ENCODE data around the gene TAS1R2.

TAS1R2 gene

GRCh38 chr1:18811733-18812452 is 47.6 kb downstream of the TAS1R2 start:
- peaks cover 59% of the 10 kb centered on the region for H3K27me3 Mint-ChIP-seq
- no peak overlapping the region for H3K4me3 Mint-ChIP-seq
- no peaks in the 10 kb centered on the region for H3K9me3 Mint-ChIP-seq
- ATAC-seq (replicated peaks; ENCODE audit: extremely low read depth, poor library complexity, severe bottlenecking) (no peak), DNase-seq (ENCODE audit: low spot score in 2 of 2) (no peak)
- H3K4me1 Mint-ChIP-seq, result peaks cover 3% of the 10 kb centered on the region
- no peak overlapping the region for H3K27ac Mint-ChIP-seq (ENCODE audit: low read depth)
- no peaks in the 10 kb centered on the region for H3K36me3 Mint-ChIP-seq (ENCODE audit: insufficient read depth)

DNA sequence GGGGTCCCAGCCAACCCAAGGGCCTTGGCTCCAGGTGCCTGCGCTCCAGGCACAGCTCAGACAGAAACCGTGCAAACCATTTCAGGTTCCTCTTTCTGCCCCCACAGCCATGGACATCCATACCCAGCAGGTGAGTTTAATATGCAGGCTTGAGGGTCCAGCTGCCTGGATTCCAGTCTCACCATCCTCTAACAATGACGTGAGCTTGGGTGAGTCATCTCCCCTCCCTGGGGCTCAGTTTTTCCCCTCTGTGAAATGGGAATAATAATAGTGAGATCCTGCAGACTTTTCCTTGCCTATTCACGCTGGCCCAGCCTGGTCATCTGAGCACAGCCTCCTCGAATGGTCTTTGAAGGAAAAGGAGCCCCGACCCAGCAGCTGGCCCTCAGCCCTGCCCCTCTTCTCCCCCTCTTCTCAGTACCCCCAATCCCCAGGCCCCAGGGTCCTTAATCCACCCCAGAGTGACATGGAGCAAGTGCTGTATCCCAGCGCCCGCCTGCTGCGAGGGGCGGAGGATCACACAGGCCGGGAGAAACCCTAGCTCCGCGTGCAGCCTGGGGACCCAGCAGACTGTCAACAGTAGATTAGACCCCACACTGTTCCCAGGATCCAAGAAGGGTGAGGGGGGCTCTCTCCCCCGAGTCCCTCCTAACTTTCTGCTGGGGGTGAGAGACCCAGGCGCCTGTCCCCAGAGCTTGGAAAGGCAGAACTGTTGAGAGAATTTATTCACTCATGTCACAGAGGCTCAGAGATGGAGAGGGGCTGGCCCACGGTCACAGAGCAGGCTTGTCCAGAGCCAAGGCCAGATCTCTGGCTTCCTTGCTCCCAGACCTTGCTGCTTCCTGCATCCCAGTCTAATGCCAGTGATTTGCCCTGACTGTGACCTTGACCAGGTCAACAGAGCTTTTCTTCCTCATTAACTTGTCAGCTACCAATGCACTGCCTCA is 49.2 kb downstream of the TAS1R2 start:
- Mint-ChIP-seq H3K27ac (ENCODE audit: low read depth) (no peak overlapping the region), H3K36me3 (ENCODE audit: insufficient read depth) (no peaks in the 10 kb centered on the region), H3K4me3 (no peak overlapping the region), H3K9me3 (no peaks in the 10 kb centered on the region), H3K4me1 (no peaks in the 10 kb centered on the region), H3K27me3 (peaks cover 49% of the 10 kb centered on the region)
- no peak for ATAC-seq (replicated peaks; ENCODE audit: extremely low read depth, poor library complexity, severe bottlenecking)
- no peak for DNase-seq (ENCODE audit: low spot score in 2 of 2)

DNA sequence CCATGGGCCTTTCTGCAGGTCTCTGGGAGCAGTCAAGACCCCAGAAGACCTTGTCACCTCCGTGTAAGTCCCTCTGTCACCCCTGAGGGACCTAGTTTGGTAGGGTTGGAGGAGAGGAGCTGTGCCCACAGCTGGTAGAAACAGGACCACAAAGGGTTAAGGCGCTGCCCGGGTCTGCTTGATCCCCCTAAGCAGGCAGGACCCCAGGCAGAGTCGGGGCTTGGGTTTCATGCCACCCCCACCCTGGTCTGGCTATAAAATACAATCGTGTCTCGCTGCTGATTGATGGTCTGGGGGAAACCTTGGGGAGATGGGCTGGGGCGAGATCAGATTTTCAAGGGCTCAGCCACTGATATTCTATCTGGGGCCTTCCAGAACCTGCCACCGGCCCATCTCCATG is 50.9 kb downstream of the TAS1R2 start:
- Mint-ChIP-seq H3K4me3 (no peak overlapping the region), H3K9me3 (no peaks in the 10 kb centered on the region), H3K36me3 (ENCODE audit: insufficient read depth) (no peaks in the 10 kb centered on the region), H3K27ac (ENCODE audit: low read depth) (no peak overlapping the region), H3K4me1 (no peaks in the 10 kb centered on the region), H3K27me3 (peaks cover 57% of the 10 kb centered on the region)
- ATAC-seq (replicated peaks; ENCODE audit: extremely low read depth, poor library complexity, severe bottlenecking) (no peak), DNase-seq (ENCODE audit: low spot score in 2 of 2) (no peak)

DNA sequence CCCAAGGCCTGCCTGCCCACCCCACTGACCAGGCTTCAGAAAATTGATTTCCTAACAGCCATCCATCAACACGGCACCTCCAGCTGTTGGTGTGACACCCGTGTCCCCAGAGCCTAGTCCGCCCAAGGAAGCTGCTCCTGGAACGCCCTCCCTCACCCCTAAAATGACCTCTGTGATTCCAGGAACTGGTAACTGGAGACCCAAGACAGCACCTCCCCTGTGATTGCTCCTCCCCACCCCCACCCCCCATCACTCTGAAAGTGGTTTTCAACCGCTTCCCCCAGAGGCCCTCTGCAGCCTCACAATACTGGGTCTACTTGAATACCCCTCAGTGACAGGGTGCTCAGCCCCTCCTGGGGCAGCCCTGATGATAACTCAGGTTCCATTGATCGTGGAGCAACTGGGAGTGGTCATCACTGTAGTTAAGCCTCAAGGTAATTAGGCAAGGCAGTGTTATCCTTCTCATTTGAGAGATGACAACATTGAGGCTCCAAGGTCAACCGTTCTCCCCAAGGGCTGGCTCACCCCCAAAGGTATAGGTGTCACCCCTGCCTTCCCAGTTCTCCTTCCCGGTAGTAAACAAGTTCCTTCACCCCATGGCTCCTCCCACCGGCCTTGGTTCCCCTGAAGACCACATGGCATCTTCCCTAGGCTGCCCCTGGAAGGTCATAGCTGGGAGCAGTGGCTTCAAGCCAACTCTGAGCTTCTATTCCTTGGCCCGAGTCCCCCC is 52.0 kb downstream of the TAS1R2 start:
- Mint-ChIP-seq H3K27ac (ENCODE audit: low read depth) (no peak overlapping the region), H3K9me3 (no peaks in the 10 kb centered on the region), H3K27me3 (peaks cover 52% of the 10 kb centered on the region), H3K4me3 (no peak overlapping the region), H3K36me3 (ENCODE audit: insufficient read depth) (no peaks in the 10 kb centered on the region), H3K4me1 (no peaks in the 10 kb centered on the region)
- DNase-seq (ENCODE audit: low spot score in 2 of 2) (no peak), ATAC-seq (replicated peaks; ENCODE audit: extremely low read depth, poor library complexity, severe bottlenecking) (no peak)

DNA sequence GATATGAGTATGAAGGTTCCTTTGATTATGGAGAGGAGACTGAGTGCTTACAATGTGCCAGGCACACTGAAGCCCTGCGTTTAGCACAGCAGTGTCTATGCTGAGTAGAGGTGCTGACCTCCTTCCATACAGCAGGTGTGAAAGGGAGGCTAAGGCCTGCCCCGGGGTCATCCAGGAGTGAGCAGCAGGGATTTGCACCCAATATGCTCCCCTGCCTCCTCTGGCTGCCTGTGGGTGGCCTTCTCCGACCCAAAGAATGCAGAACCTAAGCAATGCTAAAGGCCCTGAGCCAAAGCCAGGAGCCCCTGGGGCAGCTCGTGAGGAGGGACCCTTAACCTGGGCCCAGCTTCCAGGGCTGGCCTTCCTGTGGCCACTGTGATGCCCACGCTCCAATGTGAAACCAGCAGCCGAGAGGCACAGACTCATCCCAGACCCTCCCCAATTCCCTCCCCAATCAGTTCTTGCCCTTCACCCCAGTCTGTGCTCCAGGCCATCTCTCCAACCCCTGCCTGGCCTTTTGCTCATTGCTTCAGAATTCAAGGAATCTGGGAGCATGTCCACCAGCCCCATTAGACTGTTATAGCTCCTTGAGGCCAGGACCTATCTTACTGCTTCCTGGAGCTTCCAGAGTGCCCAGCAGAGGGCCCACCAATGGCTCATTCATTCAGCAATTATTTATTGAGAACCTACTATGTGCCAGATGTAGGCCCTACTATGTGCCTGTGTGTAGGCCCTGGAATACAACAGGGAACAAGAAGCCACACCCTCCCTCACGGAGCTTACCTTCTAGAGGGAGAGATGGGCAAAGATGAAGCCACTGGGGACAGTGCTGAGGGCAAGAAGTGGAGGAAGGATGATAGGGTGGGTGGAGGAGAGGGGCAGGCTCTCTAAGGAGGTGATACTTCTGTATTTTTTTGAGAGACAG is 53.3 kb downstream of the TAS1R2 start:
- no peaks in the 10 kb centered on the region for H3K36me3 Mint-ChIP-seq (ENCODE audit: insufficient read depth)
- DNase-seq (ENCODE audit: low spot score in 2 of 2) (no peak), ATAC-seq (replicated peaks; ENCODE audit: extremely low read depth, poor library complexity, severe bottlenecking) (no peak)
- no peak overlapping the region for H3K4me3 Mint-ChIP-seq
- H3K27me3 Mint-ChIP-seq, result peaks cover 39% of the 10 kb centered on the region
- H3K9me3 Mint-ChIP-seq, result no peaks in the 10 kb centered on the region
- H3K4me1 Mint-ChIP-seq, result no peaks in the 10 kb centered on the region
- no peak overlapping the region for H3K27ac Mint-ChIP-seq (ENCODE audit: low read depth)

- H3K4me3 Mint-ChIP-seq, result no peak overlapping the region
Observed at GRCh38 chr1:18805150-18805879, 54.1 kb downstream of the TAS1R2 start.

GRCh38 chr1:18803851-18804250 is 55.6 kb downstream of the TAS1R2 start:
- H3K27me3 Mint-ChIP-seq, result peaks cover 20% of the 10 kb centered on the region
- peaks cover 2% of the 10 kb centered on the region for H3K36me3 Mint-ChIP-seq (ENCODE audit: insufficient read depth)
- no peak overlapping the region for H3K27ac Mint-ChIP-seq (ENCODE audit: low read depth)

More at GRCh38 chr1:18805150-18805879, 54.1 kb downstream of the TAS1R2 start:
- no peaks in the 10 kb centered on the region for H3K4me1 Mint-ChIP-seq
- H3K27me3 Mint-ChIP-seq, result peaks cover 31% of the 10 kb centered on the region
- H3K36me3 Mint-ChIP-seq (ENCODE audit: insufficient read depth), result peaks cover 2% of the 10 kb centered on the region
- DNase-seq (ENCODE audit: low spot score in 2 of 2) (no peak), ATAC-seq (replicated peaks; ENCODE audit: extremely low read depth, poor library complexity, severe bottlenecking) (no peak)
- H3K27ac Mint-ChIP-seq (ENCODE audit: low read depth), result no peak overlapping the region
- H3K9me3 Mint-ChIP-seq, result no peaks in the 10 kb centered on the region

DNA sequence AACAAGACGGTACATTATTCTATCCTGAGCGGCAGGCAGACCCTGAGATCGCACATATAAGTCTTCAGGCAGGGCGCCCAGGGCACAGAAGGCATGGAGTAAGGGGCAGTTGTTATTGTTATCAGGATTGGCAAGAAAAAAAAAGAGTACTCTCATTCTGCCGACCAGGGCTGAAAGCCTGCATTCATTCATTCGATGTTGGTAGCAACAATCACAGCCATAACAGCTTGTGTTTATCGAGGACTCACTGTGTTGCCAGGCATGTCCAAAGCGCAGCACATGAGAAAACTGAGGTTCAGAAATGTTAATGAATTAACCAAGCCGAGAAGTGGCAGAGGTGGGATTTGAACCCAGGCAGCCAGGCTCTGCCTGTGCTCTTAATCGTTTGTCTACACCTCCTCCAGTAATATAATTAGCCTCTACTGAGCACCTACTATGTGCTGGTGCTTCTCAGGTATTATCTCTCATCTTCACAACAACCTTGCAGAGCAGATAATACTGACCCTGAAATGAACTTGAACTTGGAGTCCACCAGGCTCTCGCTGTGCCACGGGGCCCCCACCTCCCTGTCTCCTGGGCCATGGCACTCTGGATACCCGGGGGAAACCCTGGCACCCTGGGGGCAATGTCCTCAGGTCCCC is 56.2 kb downstream of the TAS1R2 start:
- no peaks in the 10 kb centered on the region for H3K4me1 Mint-ChIP-seq
- H3K27me3 Mint-ChIP-seq, result peaks cover 16% of the 10 kb centered on the region
- no peaks in the 10 kb centered on the region for H3K9me3 Mint-ChIP-seq
- no peak overlapping the region for H3K4me3 Mint-ChIP-seq
- H3K27ac Mint-ChIP-seq (ENCODE audit: low read depth), result no peak overlapping the region
- H3K36me3 Mint-ChIP-seq (ENCODE audit: insufficient read depth), result peaks cover 2% of the 10 kb centered on the region
- DNase-seq (ENCODE audit: low spot score in 2 of 2), result no peak
- ATAC-seq (replicated peaks; ENCODE audit: extremely low read depth, poor library complexity, severe bottlenecking), result no peak

More at GRCh38 chr1:18803851-18804250, 55.6 kb downstream of the TAS1R2 start:
- no peak for ATAC-seq (replicated peaks; ENCODE audit: extremely low read depth, poor library complexity, severe bottlenecking)
- no peak overlapping the region for H3K4me3 Mint-ChIP-seq
- DNase-seq (ENCODE audit: low spot score in 2 of 2), result no peak
- no peaks in the 10 kb centered on the region for H3K9me3 Mint-ChIP-seq
- H3K4me1 Mint-ChIP-seq, result no peaks in the 10 kb centered on the region

GRCh38 chr1:18802231-18802630 is 57.2 kb downstream of the TAS1R2 start:
- Mint-ChIP-seq H3K36me3 (ENCODE audit: insufficient read depth) (peaks cover 2% of the 10 kb centered on the region), H3K27me3 (peaks cover 10% of the 10 kb centered on the region), H3K4me3 (no peak overlapping the region), H3K27ac (ENCODE audit: low read depth) (no peak overlapping the region), H3K9me3 (no peaks in the 10 kb centered on the region), H3K4me1 (no peaks in the 10 kb centered on the region)
- DNase-seq (ENCODE audit: low spot score in 2 of 2) (no peak), ATAC-seq (replicated peaks; ENCODE audit: extremely low read depth, poor library complexity, severe bottlenecking) (no peak)

DNA sequence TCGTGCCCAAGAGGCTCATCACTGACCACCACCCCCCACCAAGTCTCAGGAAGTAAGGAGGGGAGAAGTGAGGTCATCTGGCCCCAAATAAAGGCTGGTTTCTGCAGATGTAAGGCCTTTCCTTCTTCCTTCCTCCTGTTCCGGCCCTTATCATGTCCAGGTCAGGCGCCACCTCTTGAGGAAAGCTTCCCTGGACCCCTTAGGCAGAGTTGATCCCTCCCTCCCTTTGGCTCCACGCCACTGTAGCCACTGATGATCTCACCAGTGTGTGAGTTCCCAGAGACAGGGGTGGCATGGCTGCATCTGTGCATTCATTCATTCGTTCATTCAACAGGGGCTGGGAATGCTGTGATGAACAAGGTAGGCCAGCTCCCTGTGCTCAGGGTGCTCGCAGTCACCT is 59.2 kb downstream of the TAS1R2 start:
- DNase-seq (ENCODE audit: low spot score in 2 of 2) (no peak), ATAC-seq (replicated peaks; ENCODE audit: extremely low read depth, poor library complexity, severe bottlenecking) (no peak)
- H3K27me3 Mint-ChIP-seq, result peaks cover 30% of the 10 kb centered on the region
- H3K9me3 Mint-ChIP-seq, result no peaks in the 10 kb centered on the region
- peaks cover 2% of the 10 kb centered on the region for H3K36me3 Mint-ChIP-seq (ENCODE audit: insufficient read depth)
- H3K4me3 Mint-ChIP-seq, result no peak overlapping the region
- H3K4me1 Mint-ChIP-seq, result no peaks in the 10 kb centered on the region
- H3K27ac Mint-ChIP-seq (ENCODE audit: low read depth), result no peak overlapping the region

- no peak for ATAC-seq (replicated peaks; ENCODE audit: extremely low read depth, poor library complexity, severe bottlenecking)
- H3K27ac Mint-ChIP-seq (ENCODE audit: low read depth), result no peak overlapping the region
- no peaks in the 10 kb centered on the region for H3K4me1 Mint-ChIP-seq
- H3K36me3 Mint-ChIP-seq (ENCODE audit: insufficient read depth), result peaks cover 2% of the 10 kb centered on the region
- peaks cover 32% of the 10 kb centered on the region for H3K27me3 Mint-ChIP-seq
- H3K9me3 Mint-ChIP-seq, result no peaks in the 10 kb centered on the region
- no peak overlapping the region for H3K4me3 Mint-ChIP-seq
- DNase-seq (ENCODE audit: low spot score in 2 of 2), result no peak
Observed at GRCh38 chr1:18799454-18799853, 60.0 kb downstream of the TAS1R2 start.

All from central memory CD8-positive, alpha-beta T cell (primary cell).